Sigmoid colon (tissue), 7 donors: ENCODE results near the gene C11orf21. TPM values are rescaled to one million over a fixed set of nuclear protein-coding genes. Genes with fewer than 3 reads are reported as not detected.

Experiments used
- DNase-seq: peaks from one replicate; pipeline ENCODE4 v3.0.0-alpha.2; 2019
- H3K27ac ChIP-seq, 4 donors: fragments of 200-600 bp; sonication (generic); one replicate each; pipeline ENCODE4 v1.5.1; 2016 to 2019; ENCODE audit warnings: mild to moderate bottlenecking in 1 of 4
- H3K27me3 ChIP-seq, 3 donors: fragments of 200-600 bp; sonication (generic); one replicate each; pipeline ENCODE4 v1.5.1; 2019; ENCODE audit warnings: mild to moderate bottlenecking in 1 of 3
- H3K36me3 ChIP-seq, 4 donors: fragments of 200-600 bp; sonication (generic); one replicate each; pipeline ENCODE4 v1.5.1; 2016 to 2019
- H3K4me1 ChIP-seq, 4 donors: fragments of 200-600 bp; sonication (generic); one replicate each; pipeline ENCODE4 v1.5.1; 2017 to 2019
- H3K4me3 ChIP-seq, 4 donors: fragments of 200-600 bp; sonication (generic); one replicate each; pipeline ENCODE4 v1.5.1; 2017 to 2019; ENCODE audit warnings: mild to moderate bottlenecking in 2 of 4, moderate library complexity in 1 of 4
- H3K9me3 ChIP-seq, 4 donors: fragments of 200-600 bp in 3 of 4; sonication (generic) in 3 of 4; one replicate each; pipeline versions ENCODE4 v1.5.1 to v1.6.1; 2013 to 2019
- EP300 ChIP-seq, 4 donors: sonication (generic); formaldehyde crosslinking; IDR thresholded peaks; one replicate each; pipeline ENCODE4 v1.6.1; 2017; ENCODE audit warnings: antibody characterized with exemption in 4 of 4
- POLR2A ChIP-seq, 2 donors: fragments of 450-650 bp; IDR thresholded peaks; one replicate each; pipeline ENCODE4 v1.6.1; 2016; ENCODE audit warnings: antibody characterized with exemption in 2 of 2, mild to moderate bottlenecking in 2 of 2, moderate library complexity in 2 of 2
- POLR2AphosphoS5 ChIP-seq, 4 donors: sonication (generic); formaldehyde crosslinking; IDR thresholded peaks; one replicate each; pipeline ENCODE4 v1.6.1; 2017; ENCODE audit warnings: antibody characterized with exemption in 4 of 4
- WGBS, 2 donors: extraction: QIAGEN DNeasy Blood & Tissue Kit; methylation state at CpG; one replicate each; pipeline ENCODE4 v1.1.7; 2013; 5-methylcytosine and 5-hydroxymethylcytosine counted together
- intact Hi-C: fragments of 100-400 bp; cut with DNase I; formaldehyde crosslinking; loops from one replicate; pipeline ENCODE4 v1.15.1; 2023
- polyA plus RNA-seq, 3 donors: library from polyadenylated mRNA; stranded (reverse); fragments of 200-250 nt; gene quantifications; one replicate each; pipeline ENCODE4 v1.2.3, GENCODE V29; 2013
- total RNA-seq, 4 donors: library from RNA; depleted of rRNA; stranded (reverse); fragments of >200 nt; gene quantifications; one replicate each; pipeline ENCODE4 v1.1.0, GENCODE V29; 2016
- TF ChIP-seq, protein P1 (sequence below), 4 experiments: fragments of 450-650 bp in 3 of 4; fragments of 200-600 bp in 1 of 4; IDR thresholded peaks; one replicate each; pipeline ENCODE4 v1.5.1; 2016 to 2019; ENCODE audit warnings: antibody characterized with exemption in 4 of 4, mild to moderate bottlenecking in 3 of 4, moderate library complexity in 2 of 4
- donor health status: healthy with polysubstance abuse.
- donor health status: Bipolar disorder and iron deficiency.
- donor health status: healthy.

The C11orf21 gene
- total and polyA plus RNA-seq, 7 donors: 0.68 to 6.2 (median 0.71) TPM; not detected in 4

GRCh38 chr11:2305140-2305778, 3.5 kb upstream of the C11orf21 start:
- no peaks in the 10 kb centered on the region for H3K36me3 ChIP-seq
- peak overlapping the region; percentile 87 to 94 (median 92) for H3K27ac ChIP-seq
- H3K9me3 ChIP-seq: no peaks in the 10 kb centered on the region
- WGBS, 2 donors: 24 to 31% methylated on average over 10 of the region's 10 CpGs
- peak; percentile 95 for DNase-seq
- peak in 1 of 4 donors; percentile 34 for TF ChIP-seq POLR2AphosphoS5 (IDR thresholded peaks at IDR 0.05)
- no peak for TF ChIP-seq POLR2A (IDR thresholded peaks at IDR 0.05)
- TF ChIP-seq, protein P1, sequence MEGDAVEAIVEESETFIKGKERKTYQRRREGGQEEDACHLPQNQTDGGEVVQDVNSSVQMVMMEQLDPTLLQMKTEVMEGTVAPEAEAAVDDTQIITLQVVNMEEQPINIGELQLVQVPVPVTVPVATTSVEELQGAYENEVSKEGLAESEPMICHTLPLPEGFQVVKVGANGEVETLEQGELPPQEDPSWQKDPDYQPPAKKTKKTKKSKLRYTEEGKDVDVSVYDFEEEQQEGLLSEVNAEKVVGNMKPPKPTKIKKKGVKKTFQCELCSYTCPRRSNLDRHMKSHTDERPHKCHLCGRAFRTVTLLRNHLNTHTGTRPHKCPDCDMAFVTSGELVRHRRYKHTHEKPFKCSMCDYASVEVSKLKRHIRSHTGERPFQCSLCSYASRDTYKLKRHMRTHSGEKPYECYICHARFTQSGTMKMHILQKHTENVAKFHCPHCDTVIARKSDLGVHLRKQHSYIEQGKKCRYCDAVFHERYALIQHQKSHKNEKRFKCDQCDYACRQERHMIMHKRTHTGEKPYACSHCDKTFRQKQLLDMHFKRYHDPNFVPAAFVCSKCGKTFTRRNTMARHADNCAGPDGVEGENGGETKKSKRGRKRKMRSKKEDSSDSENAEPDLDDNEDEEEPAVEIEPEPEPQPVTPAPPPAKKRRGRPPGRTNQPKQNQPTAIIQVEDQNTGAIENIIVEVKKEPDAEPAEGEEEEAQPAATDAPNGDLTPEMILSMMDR (IDR thresholded peaks at IDR 0.05): peak; percentile 91 to 98 (median 94)
- intact Hi-C loops: loop anchor here (1.0 to 10.0 kb wide), 5 partner anchors 74 to 582 kb away; partner anchors contain the start of genes CDKN1C and TSSC4
- H3K27me3 ChIP-seq: no peaks in the 10 kb centered on the region
- peaks cover 0 to 62% (median 52%) of the 10 kb centered on the region in 4 donors for H3K4me1 ChIP-seq
- peak overlapping the region in 1 of 4 donors; percentile 23 for H3K4me3 ChIP-seq

DNA sequence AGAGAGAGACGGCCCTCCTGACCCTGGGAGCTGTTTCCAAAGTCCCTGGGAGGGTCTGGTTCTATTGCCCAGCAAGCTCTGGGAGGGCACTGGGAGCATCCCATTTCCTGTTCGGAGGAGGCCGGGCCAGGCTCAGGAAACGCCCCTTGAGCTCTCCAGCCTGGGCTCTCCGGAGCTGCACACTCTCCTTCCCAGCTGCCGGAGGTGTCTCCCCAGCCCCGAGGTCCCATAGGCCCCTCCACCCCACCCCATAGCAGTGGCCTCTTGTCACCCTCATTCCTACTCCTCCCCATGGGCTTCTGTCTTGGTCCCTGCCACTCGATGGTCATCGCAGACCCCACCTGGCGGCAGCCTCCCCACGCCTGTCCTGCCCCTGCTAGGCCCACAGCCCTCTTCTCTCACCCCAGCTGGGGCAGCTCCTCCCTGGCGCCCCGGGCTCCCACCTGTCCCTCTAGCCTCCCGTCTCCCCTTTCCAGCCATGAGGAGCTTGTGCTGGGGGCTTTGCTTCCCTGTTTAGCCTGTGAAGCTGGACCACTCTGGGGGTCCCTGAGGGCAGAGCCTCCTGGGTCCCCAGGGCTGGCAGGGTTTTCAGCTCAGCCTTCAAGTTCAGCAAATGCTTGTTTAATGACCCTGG, 2.9 kb upstream of the C11orf21 start:
- intact Hi-C loops: loop anchor here (1.0 to 10.0 kb wide), 6 partner anchors 74 to 583 kb away; partner anchors contain the start of genes CDKN1C and TSSC4
- Histone ChIP-seq H3K27ac (peak overlapping the region; percentile 87 to 94 (median 92)), H3K4me1 (peaks cover 0 to 62% (median 52%) of the 10 kb centered on the region in 4 donors), H3K36me3 (no peaks in the 10 kb centered on the region), H3K4me3 (no peak overlapping the region), H3K9me3 (no peaks in the 10 kb centered on the region), H3K27me3 (no peaks in the 10 kb centered on the region)
- TF ChIP-seq, protein P1 (IDR thresholded peaks at IDR 0.05): no peak
- no peak for TF ChIP-seq EP300 (IDR thresholded peaks at IDR 0.05)
- TF ChIP-seq POLR2AphosphoS5 (IDR thresholded peaks at IDR 0.05): no peak
- TF ChIP-seq POLR2A (IDR thresholded peaks at IDR 0.05): no peak
- WGBS, 2 donors: 59 to 74% methylated on average over 14 of the region's 14 CpGs
- DNase-seq: peak; percentile 67

GRCh38 chr11:2303627-2304505, 2.1 kb upstream of the C11orf21 start:
- Histone ChIP-seq H3K9me3 (no peaks in the 10 kb centered on the region), H3K4me1 (peaks cover 0 to 62% (median 52%) of the 10 kb centered on the region in 4 donors), H3K36me3 (no peaks in the 10 kb centered on the region), H3K27me3 (no peaks in the 10 kb centered on the region), H3K27ac (peak overlapping the region in 3 of 4 donors; percentile 91 to 94 (median 94)), H3K4me3 (no peak overlapping the region)
- intact Hi-C loops: loop anchor here (2.0 to 10.0 kb wide), 4 partner anchors 75 to 439 kb away; no protein-coding TSS in a partner anchor
- 77 to 78% methylated on average over 15 of the region's 15 CpGs for WGBS, 2 donors
- DNase-seq: no peak
- TF ChIP-seq, protein P1 (IDR thresholded peaks at IDR 0.05): no peak
- TF ChIP-seq EP300 (IDR thresholded peaks at IDR 0.05) (no peak), POLR2A (IDR thresholded peaks at IDR 0.05) (no peak), POLR2AphosphoS5 (IDR thresholded peaks at IDR 0.05) (no peak)

DNA sequence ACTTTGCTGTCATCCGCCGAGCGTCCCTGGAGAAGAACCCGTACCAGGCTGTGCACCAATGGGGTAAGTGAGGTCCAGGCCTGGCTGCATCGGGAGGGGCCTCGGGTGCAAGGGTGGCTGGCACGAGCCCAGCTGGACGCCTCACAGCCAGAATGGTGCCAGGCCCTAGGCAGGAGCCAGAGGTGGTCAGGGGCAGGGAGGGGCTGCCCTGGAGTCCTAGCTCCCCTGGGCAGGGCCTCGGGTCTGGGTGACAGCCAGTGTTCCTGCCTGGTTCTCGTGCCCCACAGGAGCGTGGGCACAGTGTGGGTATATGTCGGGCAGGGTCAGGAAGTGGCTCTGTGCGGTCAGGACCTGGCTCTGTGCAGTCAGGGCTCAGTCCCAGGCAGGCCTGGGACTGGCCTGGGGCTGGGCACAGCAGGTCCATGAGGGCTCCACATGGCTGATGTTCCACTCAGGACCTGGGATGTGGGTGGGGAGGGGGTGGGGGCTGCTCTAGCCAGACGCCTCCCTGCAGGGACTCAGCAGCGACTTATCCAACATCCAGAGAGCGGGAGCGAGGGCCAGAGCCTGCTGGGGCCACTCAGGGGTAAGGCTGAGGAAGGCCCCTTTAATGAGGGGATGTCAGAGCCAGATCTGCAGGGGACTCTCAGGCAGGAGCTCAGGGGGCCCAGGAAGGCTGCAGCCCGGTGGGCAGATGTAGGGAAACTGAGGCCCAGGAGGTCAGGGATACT, 1.3 kb upstream of the C11orf21 start:
- TF ChIP-seq EP300 (IDR thresholded peaks at IDR 0.05): no peak
- TF ChIP-seq POLR2AphosphoS5 (IDR thresholded peaks at IDR 0.05): no peak
- DNase-seq: peak; percentile 76
- peaks cover 0 to 61% (median 51%) of the 10 kb centered on the region in 4 donors for H3K4me1 ChIP-seq
- H3K27me3 ChIP-seq: no peaks in the 10 kb centered on the region
- H3K36me3 ChIP-seq: no peaks in the 10 kb centered on the region
- H3K4me3 ChIP-seq: peak overlapping the region in 3 of 4 donors; percentile 3 to 24 (median 24)
- WGBS, 2 donors: 55 to 69% methylated on average over 18 of the region's 18 CpGs
- peak overlapping the region in 3 of 4 donors; percentile 91 to 94 (median 94) for H3K27ac ChIP-seq
- no peaks in the 10 kb centered on the region for H3K9me3 ChIP-seq
- intact Hi-C loops: loop anchor here (2.0 to 10.0 kb wide), 3 partner anchors 106 to 438 kb away; no protein-coding TSS in a partner anchor
